SU-DHL-6 (cell line): ENCODE results near the gene RAD23A.

Experiments
- H2AFZ ChIP-seq: fragments of 200-600 bp; sonication (generic); 2 replicates; pipeline ENCODE4 v1.6.1; 2014; ENCODE audit warnings: low read depth, mild to moderate bottlenecking, moderate library complexity, mixed read lengths, antibody characterized with exemption, low read length; ENCODE audit not compliant: severe bottlenecking
- H3F3A ChIP-seq: fragments of 200-600 bp; shearing (Covaris generic); 2 replicates; pipeline ENCODE4 v1.6.0; 2016; ENCODE audit warnings: antibody characterized with exemption, mild to moderate bottlenecking; ENCODE audit not compliant: insufficient read depth
- H3K27ac ChIP-seq: fragments of 200-600 bp; sonication (generic); 2 replicates; pipeline ENCODE4 v1.5.1; 2016; ENCODE audit warnings: low read depth, mild to moderate bottlenecking, low read length, moderate library complexity, mixed read lengths
- H3K27me3 ChIP-seq: fragments of 200-600 bp; sonication (generic), shearing (Covaris generic); 2 replicates; pipeline ENCODE4 v1.6.0; 2014; ENCODE audit warnings: mild to moderate bottlenecking, low read length
- H3K36me3 ChIP-seq: fragments of 200-600 bp; sonication (generic); 2 replicates; pipeline ENCODE4 v1.6.1; 2014; ENCODE audit warnings: mild to moderate bottlenecking, low read length, mixed read lengths
- H3K4me2 ChIP-seq: fragments of 300-600, 200-600 bp; shearing (Covaris generic), sonication (generic); 2 replicates; pipeline ENCODE4 v1.6.0; 2014; ENCODE audit warnings: low read length, low read depth, mild to moderate bottlenecking; ENCODE audit not compliant: poor library complexity, severe bottlenecking
- H3K4me3 ChIP-seq: fragments of 200-600 bp; sonication (generic); 2 replicates; pipeline ENCODE4 v1.5.1; 2014; ENCODE audit warnings: antibody characterized with exemption, low read length, mild to moderate bottlenecking, mixed read lengths; ENCODE audit not compliant: insufficient read depth, poor library complexity, severe bottlenecking
- H3K79me2 ChIP-seq: fragments of 200-600 bp; sonication (generic); 2 replicates; pipeline ENCODE4 v1.6.1; 2014; ENCODE audit warnings: mild to moderate bottlenecking, low read length, moderate library complexity; ENCODE audit not compliant: insufficient read depth
- H3K9ac ChIP-seq: fragments of 200-600 bp; sonication (generic); 2 replicates; pipeline ENCODE4 v1.7.0; 2014; ENCODE audit warnings: mild to moderate bottlenecking, low read length
- H3K9me2 ChIP-seq: fragments of 200-600 bp; sonication (generic); replicated peaks from 2 replicates; pipeline ENCODE4 v1.6.1; 2014; ENCODE audit warnings: low read length; ENCODE audit not compliant: insufficient read depth
- H3K9me3 ChIP-seq: fragments of 200-600 bp; sonication (generic); 2 replicates; pipeline ENCODE4 v1.6.1; 2014; ENCODE audit warnings: low read length, mixed read lengths; ENCODE audit not compliant: insufficient read depth
- H4K20me1 ChIP-seq: fragments of 200-600 bp; sonication (generic); 2 replicates; pipeline ENCODE4 v1.6.1; 2014; ENCODE audit warnings: low read depth, mild to moderate bottlenecking, antibody characterized with exemption, low read length, moderate library complexity, mixed read lengths
- CTCF ChIP-seq: fragments of 200-600 bp; sonication (generic); IDR thresholded peaks from one replicate; pipeline ENCODE4 v1.5.1; 2017; ENCODE audit warnings: antibody characterized with exemption, mild to moderate bottlenecking, low read length, moderate library complexity; ENCODE audit not compliant: insufficient read depth, poor library complexity, severe bottlenecking
- EZH2phosphoT487 ChIP-seq: fragments of 200-600 bp; sonication (generic), shearing (Covaris generic); conservative IDR thresholded peaks from 2 replicates; pipeline ENCODE4 v1.6.1; 2018; ENCODE audit warnings: mild to moderate bottlenecking, antibody characterized with exemption, low read length, moderate library complexity, mixed read lengths

The RAD23A gene

GRCh38 chr19:12945479-12946091 is at the start of gene RAD23A:
TSS of gene RAD23A (plus strand) at chr19:12945862. CDS start at chr19:12945949, 87 bp downstream.
- Histone ChIP-seq H3K27ac (peak within 1 kb of the TSS; percentile 77), H3K4me3 (peak within 1 kb of the TSS; percentile 82), H3K9ac (peak within 1 kb of the TSS; percentile 84), H4K20me1 (no peaks in the 10 kb centered on the region), H3K9me3 (no peaks in the 10 kb centered on the region), H3K36me3 (peaks cover 18% of the 10 kb centered on the region), H3F3A (peaks cover 55% of the 10 kb centered on the region), H3K4me2 (peak within 1 kb of the TSS; percentile 87), H3K9me2 (no peaks in the 10 kb centered on the region), H2AFZ (no peak within 1 kb of the TSS), H3K27me3 (no peaks in the 10 kb centered on the region), H3K79me2 (peaks cover 37% of the 10 kb centered on the region)
- TF ChIP-seq EZH2phosphoT487 (no peak), CTCF (no peak)

- no peak overlapping the region for H3K9ac ChIP-seq
- no peaks in the 10 kb centered on the region for H3F3A ChIP-seq
- no peaks in the 10 kb centered on the region for H4K20me1 ChIP-seq
- TF ChIP-seq EZH2phosphoT487, result no peak
- TF ChIP-seq CTCF, result no peak
- H2AFZ ChIP-seq, result no peak overlapping the region
- H3K79me2 ChIP-seq, result peaks cover 6% of the 10 kb centered on the region
- no peak overlapping the region for H3K4me3 ChIP-seq
- no peaks in the 10 kb centered on the region for H3K9me3 ChIP-seq
- no peaks in the 10 kb centered on the region for H3K9me2 ChIP-seq
- no peak overlapping the region for H3K4me2 ChIP-seq
- H3K27ac ChIP-seq, result no peak overlapping the region
- no peaks in the 10 kb centered on the region for H3K27me3 ChIP-seq
- no peaks in the 10 kb centered on the region for H3K36me3 ChIP-seq
Measured at GRCh38 chr19:12896460-12896859, 49.2 kb upstream of the RAD23A start.

DNA sequence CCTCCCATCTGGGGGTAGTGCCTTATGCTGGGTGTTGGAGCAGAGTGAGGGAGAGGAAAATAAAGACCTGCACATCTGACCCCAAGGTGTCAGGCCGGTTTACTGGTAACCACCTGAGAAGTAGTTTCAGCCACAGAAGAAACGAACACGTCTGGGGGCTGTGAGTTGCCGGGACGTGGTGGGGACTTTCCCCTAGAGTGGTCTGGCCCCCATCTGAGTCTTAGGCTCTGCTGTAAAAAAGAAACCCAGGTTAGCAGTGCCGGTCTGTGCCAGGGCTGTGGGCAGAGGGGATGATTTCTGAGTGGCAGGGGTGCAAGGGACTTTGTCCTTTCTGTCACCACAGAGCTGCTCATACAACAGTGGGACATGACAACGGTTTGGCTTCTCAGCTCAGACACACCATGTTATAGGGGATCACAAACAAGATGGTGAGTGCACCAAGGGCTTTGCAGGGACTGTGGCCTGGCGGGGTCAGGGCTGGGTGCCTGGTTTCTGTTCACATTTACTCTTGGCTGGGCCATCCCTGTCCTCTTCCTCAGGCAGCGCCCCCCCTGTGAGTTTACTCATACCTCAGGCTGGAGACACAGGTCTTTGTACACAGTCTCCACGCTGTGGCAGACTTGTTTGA is 45.7 kb upstream of the RAD23A start:
- peak overlapping the region; percentile 74 for H3K27ac ChIP-seq
- TF ChIP-seq CTCF (no peak), EZH2phosphoT487 (no peak)
- no peak overlapping the region for H3K4me3 ChIP-seq
- peak overlapping the region; percentile 32; the same call in 1 of the 2 replicates for H3K9ac ChIP-seq
- H3K36me3 ChIP-seq, result no peaks in the 10 kb centered on the region
- peak overlapping the region; percentile 30 for H3K4me2 ChIP-seq
- H4K20me1 ChIP-seq, result no peaks in the 10 kb centered on the region
- H2AFZ ChIP-seq, result no peak overlapping the region
- H3K27me3 ChIP-seq, result no peaks in the 10 kb centered on the region
- no peaks in the 10 kb centered on the region for H3F3A ChIP-seq
- no peaks in the 10 kb centered on the region for H3K9me3 ChIP-seq
- H3K79me2 ChIP-seq, result no peaks in the 10 kb centered on the region
- H3K9me2 ChIP-seq, result no peaks in the 10 kb centered on the region
